HepG2 (cell line): ENCODE data around the gene HERPUD2. TPM values are rescaled to one million over a fixed set of nuclear protein-coding genes. Genes with fewer than 3 reads are reported as not detected.

Experiments used
- AHDC1 ChIP-seq: sonication (generic); formaldehyde crosslinking; IDR thresholded peaks from 2 replicates; pipeline ENCODE4 v1.5.1; 2020; ENCODE audit warnings: mild to moderate bottlenecking, missing genetic modification reagents, borderline replicate concordance
- ELF3 ChIP-seq: IDR thresholded peaks from 2 replicates; pipeline ENCODE4 v1.6.1; 2016; ENCODE audit warnings: missing genetic modification reagents, missing compliant biosample characterization
- FOXA3 ChIP-seq: IDR thresholded peaks from 2 replicates; pipeline ENCODE4 v1.6.1; 2016; ENCODE audit warnings: missing genetic modification reagents, missing compliant biosample characterization
- FOXK2 ChIP-seq: fragments of 450-650 bp; IDR thresholded peaks from 2 replicates; pipeline ENCODE4 v1.6.1; 2016
- KDM4B ChIP-seq: sonication (generic); formaldehyde crosslinking; IDR thresholded peaks from 2 replicates; pipeline ENCODE4 v1.4.0; 2020; ENCODE audit warnings: missing genetic modification reagents
- KDM6A ChIP-seq: IDR thresholded peaks from 2 replicates; pipeline ENCODE4 v1.6.1; 2016; ENCODE audit warnings: low read depth
- MEF2D ChIP-seq: sonication (generic); formaldehyde crosslinking; IDR thresholded peaks from 2 replicates; pipeline ENCODE4 v1.5.1; 2020; ENCODE audit warnings: mild to moderate bottlenecking, missing genetic modification reagents
- PPARG ChIP-seq: conservative IDR thresholded peaks from 2 replicates; pipeline ENCODE4 v1.6.1; 2016; ENCODE audit warnings: missing biosample characterization, missing genetic modification reagents
- SOX6 ChIP-seq, 2 experiments: fragments of 450-650 bp in 1 of 2; sonication (generic) in 1 of 2; formaldehyde crosslinking in 1 of 2; IDR thresholded peaks; 2 replicates each; pipeline versions ENCODE4 v1.4.0 to v1.6.1; 2017 to 2020; ENCODE audit warnings: antibody characterized with exemption in 1 of 2, mild to moderate bottlenecking in 1 of 2, missing genetic modification reagents in 1 of 2
- SP2 ChIP-seq: sonication (generic); formaldehyde crosslinking; IDR thresholded peaks from 2 replicates; pipeline ENCODE4 v1.5.1; 2020; ENCODE audit warnings: mild to moderate bottlenecking, missing genetic modification reagents
- ZNF282 ChIP-seq: fragments of 450-650 bp; IDR thresholded peaks from 2 replicates; pipeline ENCODE4 v1.6.1; 2018; ENCODE audit not compliant: partially characterized antibody
- ZNF292 ChIP-seq: sonication (generic); formaldehyde crosslinking; IDR thresholded peaks from 2 replicates; pipeline ENCODE4 v1.8.1; 2022; ENCODE audit warnings: mild to moderate bottlenecking, low read depth, missing genetic modification reagents, borderline replicate concordance
- ZNF337 ChIP-seq: sonication (generic); formaldehyde crosslinking; IDR thresholded peaks from 2 replicates; pipeline ENCODE4 v1.5.1; 2020; ENCODE audit warnings: missing genetic modification reagents, low read depth, mild to moderate bottlenecking, borderline replicate concordance
- ZNF572 ChIP-seq: sonication (generic); formaldehyde crosslinking; IDR thresholded peaks from 2 replicates; pipeline ENCODE4 v1.5.1; 2020; ENCODE audit warnings: mild to moderate bottlenecking, missing genetic modification reagents
- polyA plus RNA-seq, 8 experiments: library from polyadenylated mRNA; depleted of rRNA in 3 of 8; stranded (reverse) in 7 of 8; unstranded in 1 of 8; fragments of >200 nt; fragmentation: Illumina TruSeq in 4 of 8; extraction: Trizol in 4 of 8; gene quantifications; 2 replicates each; pipeline versions ENCODE4 v1.2.1 to v1.2.3, GENCODE V29; 2011 to 2016; ENCODE audit warnings: low read depth in 4 of 8, missing spikeins in 1 of 8, mixed read lengths in 1 of 8; ENCODE audit not compliant: insufficient read depth in 1 of 8
- total RNA-seq, 5 experiments: library from RNA; depleted of rRNA; stranded (reverse); fragments of >200 nt; fragmentation: Illumina TruSeq; extraction: Trizol; gene quantifications; 2 replicates each; pipeline ENCODE4 v1.2.3, GENCODE V29; 2016; ENCODE audit warnings: low read depth in 1 of 5
- TF ChIP-seq, protein P1 (sequence below): sonication (generic); formaldehyde crosslinking; IDR thresholded peaks from 2 replicates; pipeline ENCODE4 v1.8.1; 2023; ENCODE audit warnings: missing genetic modification reagents, mild to moderate bottlenecking, borderline replicate concordance
- TF ChIP-seq, protein P2 (sequence below): IDR thresholded peaks from 2 replicates; pipeline ENCODE4 v1.4.0; 2020; ENCODE audit warnings: mild to moderate bottlenecking, missing genetic modification reagents
- TF ChIP-seq, protein P3 (sequence below): sonication (generic); formaldehyde crosslinking; IDR thresholded peaks from 2 replicates; pipeline ENCODE4 v1.4.0; 2020; ENCODE audit warnings: mild to moderate bottlenecking, missing genetic modification reagents
- TF ChIP-seq, protein P4 (sequence below): IDR thresholded peaks from 2 replicates; pipeline ENCODE4 v1.6.1; 2016; ENCODE audit warnings: mild to moderate bottlenecking

The HERPUD2 gene
- total and polyA plus RNA-seq, 2 of the 13 experiments (the other 11 are each of a cell fraction or from before 2014, with no cell fraction given): 10.7 to 38.6 TPM

DNA sequence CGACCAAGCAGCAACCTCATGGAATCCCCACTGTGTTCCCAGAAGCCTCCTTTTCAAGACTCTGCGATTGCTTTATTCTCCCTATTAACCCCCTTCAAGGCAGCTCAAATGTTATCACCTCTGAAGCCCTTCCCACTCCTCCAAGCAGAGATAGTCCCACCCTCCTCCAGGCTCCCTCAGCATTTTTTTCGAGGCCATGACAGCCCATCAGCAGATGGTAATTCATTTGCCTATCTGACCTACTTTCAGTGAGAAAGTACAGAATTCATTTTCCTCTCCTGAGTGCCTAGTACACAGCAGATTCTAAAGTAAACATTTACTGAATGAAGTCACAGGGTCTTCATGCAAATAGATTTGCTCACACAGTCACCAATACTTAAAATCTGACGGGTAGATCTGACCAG is 47.8 kb downstream of the HERPUD2 start (continued):
- TF ChIP-seq PPARG (CRISPR knock-in tag) (peak; percentile 52), MEF2D (CRISPR knock-in tag) (peak; percentile 42; the same call in 1 of the 2 replicates), ZNF337 (CRISPR knock-in tag) (no peak), SP2 (CRISPR knock-in tag) (no peak), KDM4B (CRISPR knock-in tag) (no peak), FOXA3 (peak; percentile 86), SOX6 (IDR thresholded peaks at IDR 0.05) (no peak), SOX6 (CRISPR knock-in tag; IDR thresholded peaks at IDR 0.05) (peak; percentile 31; the same call in 1 of the 2 replicates), ZNF282 (no peak), FOXK2 (no peak), ZNF572 (CRISPR knock-in tag) (no peak), KDM6A (CRISPR knock-in tag) (peak; percentile 46; the same call in 1 of the 2 replicates), ZNF292 (0 out of 2 replicates have a peak, but pooled peaks have one; percentile 38), ELF3 (CRISPR knock-in tag) (0 out of 2 replicates have a peak, but pooled peaks have one; percentile 24), AHDC1 (peak; percentile 36; the same call in 1 of the 2 replicates)
- TF ChIP-seq, protein P1, sequence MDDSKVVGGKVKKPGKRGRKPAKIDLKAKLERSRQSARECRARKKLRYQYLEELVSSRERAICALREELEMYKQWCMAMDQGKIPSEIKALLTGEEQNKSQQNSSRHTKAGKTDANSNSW (CRISPR knock-in tag): no peak
- TF ChIP-seq, protein P2, sequence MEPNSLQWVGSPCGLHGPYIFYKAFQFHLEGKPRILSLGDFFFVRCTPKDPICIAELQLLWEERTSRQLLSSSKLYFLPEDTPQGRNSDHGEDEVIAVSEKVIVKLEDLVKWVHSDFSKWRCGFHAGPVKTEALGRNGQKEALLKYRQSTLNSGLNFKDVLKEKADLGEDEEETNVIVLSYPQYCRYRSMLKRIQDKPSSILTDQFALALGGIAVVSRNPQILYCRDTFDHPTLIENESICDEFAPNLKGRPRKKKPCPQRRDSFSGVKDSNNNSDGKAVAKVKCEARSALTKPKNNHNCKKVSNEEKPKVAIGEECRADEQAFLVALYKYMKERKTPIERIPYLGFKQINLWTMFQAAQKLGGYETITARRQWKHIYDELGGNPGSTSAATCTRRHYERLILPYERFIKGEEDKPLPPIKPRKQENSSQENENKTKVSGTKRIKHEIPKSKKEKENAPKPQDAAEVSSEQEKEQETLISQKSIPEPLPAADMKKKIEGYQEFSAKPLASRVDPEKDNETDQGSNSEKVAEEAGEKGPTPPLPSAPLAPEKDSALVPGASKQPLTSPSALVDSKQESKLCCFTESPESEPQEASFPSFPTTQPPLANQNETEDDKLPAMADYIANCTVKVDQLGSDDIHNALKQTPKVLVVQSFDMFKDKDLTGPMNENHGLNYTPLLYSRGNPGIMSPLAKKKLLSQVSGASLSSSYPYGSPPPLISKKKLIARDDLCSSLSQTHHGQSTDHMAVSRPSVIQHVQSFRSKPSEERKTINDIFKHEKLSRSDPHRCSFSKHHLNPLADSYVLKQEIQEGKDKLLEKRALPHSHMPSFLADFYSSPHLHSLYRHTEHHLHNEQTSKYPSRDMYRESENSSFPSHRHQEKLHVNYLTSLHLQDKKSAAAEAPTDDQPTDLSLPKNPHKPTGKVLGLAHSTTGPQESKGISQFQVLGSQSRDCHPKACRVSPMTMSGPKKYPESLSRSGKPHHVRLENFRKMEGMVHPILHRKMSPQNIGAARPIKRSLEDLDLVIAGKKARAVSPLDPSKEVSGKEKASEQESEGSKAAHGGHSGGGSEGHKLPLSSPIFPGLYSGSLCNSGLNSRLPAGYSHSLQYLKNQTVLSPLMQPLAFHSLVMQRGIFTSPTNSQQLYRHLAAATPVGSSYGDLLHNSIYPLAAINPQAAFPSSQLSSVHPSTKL (CRISPR knock-in tag): peak; percentile 73
- TF ChIP-seq, protein P3, sequence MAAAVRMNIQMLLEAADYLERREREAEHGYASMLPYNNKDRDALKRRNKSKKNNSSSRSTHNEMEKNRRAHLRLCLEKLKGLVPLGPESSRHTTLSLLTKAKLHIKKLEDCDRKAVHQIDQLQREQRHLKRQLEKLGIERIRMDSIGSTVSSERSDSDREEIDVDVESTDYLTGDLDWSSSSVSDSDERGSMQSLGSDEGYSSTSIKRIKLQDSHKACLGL (CRISPR knock-in tag): no peak
- TF ChIP-seq, protein P4, sequence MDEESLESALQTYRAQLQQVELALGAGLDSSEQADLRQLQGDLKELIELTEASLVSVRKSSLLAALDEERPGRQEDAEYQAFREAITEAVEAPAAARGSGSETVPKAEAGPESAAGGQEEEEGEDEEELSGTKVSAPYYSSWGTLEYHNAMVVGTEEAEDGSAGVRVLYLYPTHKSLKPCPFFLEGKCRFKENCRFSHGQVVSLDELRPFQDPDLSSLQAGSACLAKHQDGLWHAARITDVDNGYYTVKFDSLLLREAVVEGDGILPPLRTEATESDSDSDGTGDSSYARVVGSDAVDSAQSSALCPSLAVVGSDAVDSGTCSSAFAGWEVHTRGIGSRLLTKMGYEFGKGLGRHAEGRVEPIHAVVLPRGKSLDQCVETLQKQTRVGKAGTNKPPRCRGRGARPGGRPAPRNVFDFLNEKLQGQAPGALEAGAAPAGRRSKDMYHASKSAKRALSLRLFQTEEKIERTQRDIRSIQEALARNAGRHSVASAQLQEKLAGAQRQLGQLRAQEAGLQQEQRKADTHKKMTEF (CRISPR knock-in tag): peak; percentile 50
